HEK293 (cell line): ENCODE data around the gene VDR.

Experiments
- CTCF ChIA-PET: fragments of 350-600 bp; formaldehyde crosslinking; extraction: SDS; loops from one replicate; lab custom pipeline; 2021; ENCODE audit warnings: antibody characterized with exemption; lab: Yijun Ruan, JAX
- POLR2A ChIA-PET: fragments of 300-600 bp; formaldehyde crosslinking; extraction: SDS; loops from one replicate; lab custom pipeline; 2020; ENCODE audit warnings: antibody characterized with exemption, inconsistent platforms; lab: Yijun Ruan, JAX
- H3K27ac ChIP-seq: fragments of 200-500 bp; sonication (Bioruptor generic); 2 replicates; pipeline ENCODE4 v1.5.1; 2014; ENCODE audit warnings: low read depth, low read length, control low read depth, inconsistent platforms; ENCODE audit errors: extremely low read depth
- H3K36me3 ChIP-seq, 2 experiments: fragments of 200-500 bp in 1 of 2; sonication (Bioruptor generic) in 1 of 2; 1 replicate in 1 of 2; 2 replicates in 1 of 2; pipeline ENCODE4 v1.5.1; 2014 to 2017; ENCODE audit warnings: inconsistent platforms in 2 of 2, low read length in 2 of 2; ENCODE audit not compliant: control insufficient read depth in 2 of 2, insufficient read depth in 1 of 2
- H3K4me1 ChIP-seq: fragments of 200-500 bp; sonication (Bioruptor generic); 2 replicates; pipeline ENCODE4 v1.5.1; 2014; ENCODE audit warnings: mild to moderate bottlenecking, low read length, inconsistent platforms; ENCODE audit not compliant: control insufficient read depth, insufficient read depth
- H3K4me3 ChIP-seq: 2 replicates; pipeline ENCODE4 v1.5.1; 2011; ENCODE audit warnings: low read depth, mild to moderate bottlenecking, control low read depth, low read length, moderate library complexity
- H3K9me3 ChIP-seq: fragments of 200-500 bp; sonication (Bioruptor generic); 2 replicates; pipeline ENCODE4 v1.5.1; 2014; ENCODE audit warnings: low read depth, low read length, inconsistent platforms; ENCODE audit not compliant: control insufficient read depth, insufficient read depth
- MZF1 ChIP-seq: fragments of 450-650 bp; formaldehyde crosslinking; IDR thresholded peaks from 2 replicates; pipeline ENCODE4 v1.5.1; 2017; ENCODE audit warnings: missing biosample characterization, missing genetic modification characterization, borderline replicate concordance
- PRDM1 ChIP-seq: fragments of 450-650 bp; formaldehyde crosslinking; IDR thresholded peaks from 2 replicates; pipeline ENCODE4; 2016; ENCODE audit warnings: missing biosample characterization, missing genetic modification characterization
- RBAK ChIP-seq: fragments of 450-650 bp; formaldehyde crosslinking; IDR thresholded peaks from 2 replicates; pipeline ENCODE4 v1.5.1; 2016; ENCODE audit warnings: missing biosample characterization, missing genetic modification characterization
- SCRT2 ChIP-seq: fragments of 450-650 bp; formaldehyde crosslinking; IDR thresholded peaks from 2 replicates; pipeline ENCODE4 v1.5.1; 2016; ENCODE audit warnings: missing biosample characterization, missing genetic modification characterization
- YY1 ChIP-seq: fragments of 450-650 bp; formaldehyde crosslinking; IDR thresholded peaks from 2 replicates; pipeline ENCODE4 v1.5.1; 2018; ENCODE audit warnings: missing biosample characterization, missing genetic modification characterization
- ZNF175 ChIP-seq: fragments of 450-650 bp; formaldehyde crosslinking; IDR thresholded peaks from 2 replicates; pipeline ENCODE4 v1.5.1; 2016; ENCODE audit warnings: missing biosample characterization, missing genetic modification characterization
- ZNF184 ChIP-seq: fragments of 450-650 bp; IDR thresholded peaks from 2 replicates; pipeline ENCODE4 v1.5.1; 2018; ENCODE audit warnings: missing biosample characterization, mild to moderate bottlenecking, missing genetic modification characterization
- ZNF266 ChIP-seq: fragments of 450-650 bp; formaldehyde crosslinking; IDR thresholded peaks from 2 replicates; pipeline ENCODE4 v1.5.1; 2016; ENCODE audit warnings: missing biosample characterization, missing genetic modification characterization, low read depth
- ZNF311 ChIP-seq: fragments of 450-650 bp; formaldehyde crosslinking; IDR thresholded peaks from 2 replicates; pipeline ENCODE4 v1.5.1; 2017; ENCODE audit warnings: missing biosample characterization, missing genetic modification characterization, borderline replicate concordance
- ZNF350 ChIP-seq: fragments of 450-650 bp; formaldehyde crosslinking; IDR thresholded peaks from 2 replicates; pipeline ENCODE4 v1.5.0; 2017; ENCODE audit warnings: missing biosample characterization, mild to moderate bottlenecking, missing genetic modification characterization
- ZNF366 ChIP-seq: fragments of 450-650 bp; formaldehyde crosslinking; conservative IDR thresholded peaks from 2 replicates; pipeline ENCODE4 v1.5.1; 2016; ENCODE audit warnings: missing biosample characterization, missing genetic modification characterization
- ZNF404 ChIP-seq: fragments of 450-650 bp; formaldehyde crosslinking; IDR thresholded peaks from 2 replicates; pipeline ENCODE4 v1.5.1; 2017; ENCODE audit warnings: missing biosample characterization, missing genetic modification characterization
- ZNF521 ChIP-seq: fragments of 450-650 bp; formaldehyde crosslinking; IDR thresholded peaks from 2 replicates; pipeline ENCODE4 v1.5.1; 2017; ENCODE audit warnings: missing biosample characterization, mild to moderate bottlenecking, missing genetic modification characterization
- ZNF544 ChIP-seq: fragments of 450-650 bp; formaldehyde crosslinking; IDR thresholded peaks from 2 replicates; pipeline ENCODE4 v1.5.0; 2017; ENCODE audit warnings: missing biosample characterization, missing genetic modification characterization
- ZNF555 ChIP-seq: fragments of 450-650 bp; formaldehyde crosslinking; conservative IDR thresholded peaks from 2 replicates; pipeline ENCODE4 v1.5.1; 2017; ENCODE audit warnings: missing biosample characterization, mild to moderate bottlenecking, missing genetic modification characterization, inconsistent platforms
- ZNF561 ChIP-seq: fragments of 450-650 bp; IDR thresholded peaks from 2 replicates; pipeline ENCODE4 v1.5.1; 2018; ENCODE audit warnings: missing biosample characterization, missing genetic modification characterization, borderline replicate concordance
- ZNF76 ChIP-seq: fragments of 450-650 bp; formaldehyde crosslinking; IDR thresholded peaks from 2 replicates; pipeline ENCODE4; 2016; ENCODE audit warnings: low read depth, missing biosample characterization, missing genetic modification characterization, borderline replicate concordance
- ZNF837 ChIP-seq: fragments of 450-650 bp; formaldehyde crosslinking; IDR thresholded peaks from 2 replicates; pipeline ENCODE4 v1.5.1; 2016; ENCODE audit warnings: missing biosample characterization, missing genetic modification characterization
- ZSCAN18 ChIP-seq: fragments of 450-650 bp; formaldehyde crosslinking; IDR thresholded peaks from 2 replicates; pipeline ENCODE4 v1.5.1; 2016; ENCODE audit warnings: missing biosample characterization, missing genetic modification characterization
- ZSCAN30 ChIP-seq: fragments of 450-650 bp; IDR thresholded peaks from 2 replicates; pipeline ENCODE4 v1.5.1; 2018; ENCODE audit warnings: missing biosample characterization, mild to moderate bottlenecking, missing genetic modification characterization, moderate library complexity
- TF ChIP-seq, protein P1 (sequence below): fragments of 450-650 bp; formaldehyde crosslinking; IDR thresholded peaks from 2 replicates; pipeline ENCODE4 v1.5.1; 2016; ENCODE audit warnings: missing biosample characterization, missing genetic modification characterization
- TF ChIP-seq, protein P2 (sequence below): fragments of 450-650 bp; formaldehyde crosslinking; IDR thresholded peaks from 2 replicates; pipeline ENCODE4; 2016; ENCODE audit warnings: missing biosample characterization, missing genetic modification characterization

VDR gene

GRCh38 chr12:47824635-47825034 lies 80.2 kb downstream of the VDR start (continued):
- TF ChIP-seq ZNF76 (tag by site-specific recombination) (no peak), ZSCAN18 (tag by site-specific recombination) (no peak), ZNF175 (tag by site-specific recombination) (no peak), YY1 (tag by site-specific recombination) (no peak), ZNF350 (tag by site-specific recombination) (no peak)
- TF ChIP-seq, protein P1, sequence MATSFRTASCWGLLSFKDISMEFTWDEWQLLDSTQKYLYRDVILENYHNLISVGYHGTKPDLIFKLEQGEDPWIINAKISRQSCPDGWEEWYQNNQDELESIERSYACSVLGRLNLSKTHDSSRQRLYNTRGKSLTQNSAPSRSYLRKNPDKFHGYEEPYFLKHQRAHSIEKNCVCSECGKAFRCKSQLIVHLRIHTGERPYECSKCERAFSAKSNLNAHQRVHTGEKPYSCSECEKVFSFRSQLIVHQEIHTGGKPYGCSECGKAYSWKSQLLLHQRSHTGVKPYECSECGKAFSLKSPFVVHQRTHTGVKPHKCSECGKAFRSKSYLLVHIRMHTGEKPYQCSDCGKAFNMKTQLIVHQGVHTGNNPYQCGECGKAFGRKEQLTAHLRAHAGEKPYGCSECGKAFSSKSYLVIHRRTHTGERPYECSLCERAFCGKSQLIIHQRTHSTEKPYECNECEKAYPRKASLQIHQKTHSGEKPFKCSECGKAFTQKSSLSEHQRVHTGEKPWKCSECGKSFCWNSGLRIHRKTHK (tag by site-specific recombination) = no peak

- Histone ChIP-seq H3K27ac (no peak overlapping the region), H3K4me3 (no peak overlapping the region), H3K36me3 (no peaks in the 10 kb centered on the region)
- POLR2A ChIA-PET = no interaction called here
- TF ChIP-seq ZNF404 (tag by site-specific recombination) (no peak), ZNF561 (no peak), ZNF266 (tag by site-specific recombination) (no peak), ZNF311 (tag by site-specific recombination) (no peak), RBAK (tag by site-specific recombination) (no peak), ZNF837 (tag by site-specific recombination) (no peak), MZF1 (tag by site-specific recombination) (no peak), SCRT2 (tag by site-specific recombination) (no peak), ZNF544 (tag by site-specific recombination) (no peak), ZSCAN30 (tag by site-specific recombination) (no peak), ZNF184 (no peak), ZNF521 (tag by site-specific recombination) (no peak)
- TF ChIP-seq, all 188 proteins: peak for 0
- H3K9me3 ChIP-seq = no peaks in the 10 kb centered on the region
- H3K4me1 ChIP-seq = peaks cover 3% of the 10 kb centered on the region
- CTCF ChIA-PET = interaction anchor here (1.2 to 1.3 kb wide), 2 partner anchors 10 to 14 kb away, joined by 6 to 7 read pairs; no protein-coding TSS in a partner anchor
Observed at GRCh38 chr12:47824198-47824597, 80.6 kb downstream of the VDR start.

DNA sequence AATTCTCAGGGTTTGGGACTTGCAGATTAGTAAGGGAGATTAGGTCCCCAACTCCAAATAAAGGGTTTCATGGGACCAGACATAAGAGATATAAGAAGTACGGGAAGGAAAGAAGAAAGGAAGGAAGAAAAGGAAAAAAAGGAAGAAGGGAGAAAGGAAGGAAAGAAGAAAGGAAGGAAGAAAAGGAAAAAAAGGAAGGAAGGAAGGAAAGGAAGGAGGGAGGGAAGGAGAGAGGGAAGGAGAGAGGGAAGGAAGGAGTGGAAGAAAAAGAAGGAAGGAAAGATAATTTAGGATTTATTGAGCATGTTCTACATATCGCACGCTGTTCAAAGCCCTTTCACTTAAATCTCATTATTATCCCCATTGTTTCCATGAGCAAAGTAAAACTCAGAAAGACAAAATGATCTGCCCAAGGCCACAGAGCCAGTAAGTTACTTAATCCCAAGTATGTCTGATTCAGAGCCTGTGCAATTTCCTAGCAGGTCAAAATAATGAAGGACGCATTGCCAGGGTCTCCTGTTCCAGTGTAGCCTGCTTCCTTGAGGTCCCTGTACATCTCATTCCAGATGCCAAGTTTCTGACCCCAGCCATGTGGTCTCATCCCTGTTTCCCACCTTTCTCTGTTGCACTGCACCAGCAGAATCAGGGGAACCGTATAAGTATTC lies 81.2 kb downstream of the VDR start:
- TF ChIP-seq ZNF366 (tag by site-specific recombination) (peak; percentile 99), PRDM1 (peak; percentile 90), ZNF555 (tag by site-specific recombination) (no peak)
- TF ChIP-seq, protein P2, sequence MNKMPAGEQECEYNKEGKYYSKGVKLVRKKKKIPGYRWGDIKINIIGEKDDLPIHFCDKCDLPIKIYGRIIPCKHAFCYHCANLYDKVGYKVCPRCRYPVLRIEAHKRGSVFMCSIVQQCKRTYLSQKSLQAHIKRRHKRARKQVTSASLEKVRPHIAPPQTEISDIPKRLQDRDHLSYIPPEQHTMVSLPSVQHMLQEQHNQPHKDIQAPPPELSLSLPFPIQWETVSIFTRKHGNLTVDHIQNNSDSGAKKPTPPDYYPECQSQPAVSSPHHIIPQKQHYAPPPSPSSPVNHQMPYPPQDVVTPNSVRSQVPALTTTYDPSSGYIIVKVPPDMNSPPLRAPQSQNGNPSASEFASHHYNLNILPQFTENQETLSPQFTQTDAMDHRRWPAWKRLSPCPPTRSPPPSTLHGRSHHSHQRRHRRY = no peak
- H3K36me3 ChIP-seq = no peaks in the 10 kb centered on the region
- H3K4me3 ChIP-seq = no peak overlapping the region
- H3K4me1 ChIP-seq = peaks cover 2% of the 10 kb centered on the region
- ChIA-PET POLR2A (no interaction called here), CTCF (interaction anchor here (1.3 to 7.3 kb wide), 2 partner anchors 10 to 12 kb away, joined by 6 to 91 read pairs; no protein-coding TSS in a partner anchor)
- no peaks in the 10 kb centered on the region for H3K9me3 ChIP-seq
- no peak overlapping the region for H3K27ac ChIP-seq
